ENCODE results near the gene SGIP1.

The SGIP1 gene

GRCh38 chr1:66533804-66534740 is at the start of gene SGIP1:
TSS of gene SGIP1 (plus strand) at chr1:66534153. CDS start at chr1:66534359, 206 bp downstream.
- DNase-seq = peak; percentile 12

GRCh38 chr1:66489151-66489550 is 44.8 kb upstream of the SGIP1 start:
- DNase-seq = no peak

- DNase-seq = no peak
Measured at GRCh38 chr1:66489972-66490601, 43.9 kb upstream of the SGIP1 start.

GRCh38 chr1:66490816-66491215 is 43.1 kb upstream of the SGIP1 start:
- no peak for DNase-seq

- no peak for DNase-seq
Measured at GRCh38 chr1:66492424-66492823, 41.5 kb upstream of the SGIP1 start.

GRCh38 chr1:66493731-66494130 is 40.2 kb upstream of the SGIP1 start:
- no peak for DNase-seq

GRCh38 chr1:66494482-66494881 is 39.5 kb upstream of the SGIP1 start:
- no peak for DNase-seq

GRCh38 chr1:66495495-66495894 is 38.5 kb upstream of the SGIP1 start:
- no peak for DNase-seq

GRCh38 chr1:66497910-66498309 is 36.0 kb upstream of the SGIP1 start:
- no peak for DNase-seq

GRCh38 chr1:66500301-66500700 is 33.7 kb upstream of the SGIP1 start:
- DNase-seq = no peak

GRCh38 chr1:66502086-66502485 is 31.9 kb upstream of the SGIP1 start:
- no peak for DNase-seq

- peak; percentile 51 for DNase-seq
Measured at GRCh38 chr1:66503841-66504470, 30.0 kb upstream of the SGIP1 start.

GRCh38 chr1:66505671-66506392 is 28.1 kb upstream of the SGIP1 start:
- DNase-seq = no peak

GRCh38 chr1:66506393-66506687 is 27.6 kb upstream of the SGIP1 start:
- DNase-seq = no peak

GRCh38 chr1:66506991-66507390 is 27.0 kb upstream of the SGIP1 start:
- DNase-seq = no peak

- DNase-seq = no peak
Measured at GRCh38 chr1:66510407-66510806, 23.5 kb upstream of the SGIP1 start.

- no peak for DNase-seq
Measured at GRCh38 chr1:66511118-66511517, 22.8 kb upstream of the SGIP1 start.

- DNase-seq = no peak
Measured at GRCh38 chr1:66517959-66518358, 16.0 kb upstream of the SGIP1 start.

- DNase-seq = no peak
Measured at GRCh38 chr1:66518654-66519053, 15.3 kb upstream of the SGIP1 start.

- DNase-seq = no peak
Measured at GRCh38 chr1:66519992-66520391, 14.0 kb upstream of the SGIP1 start.

- DNase-seq = no peak
Measured at GRCh38 chr1:66520655-66521054, 13.3 kb upstream of the SGIP1 start.

GRCh38 chr1:66521721-66522365 is 12.1 kb upstream of the SGIP1 start:
- DNase-seq = no peak

- no peak for DNase-seq
Measured at GRCh38 chr1:66523562-66523961, 10.4 kb upstream of the SGIP1 start.
